Gastroesophageal sphincter (tissue), 4 donors: ENCODE measurements around the gene KMT2B. TPM values are rescaled to one million over a fixed set of nuclear protein-coding genes. Genes with fewer than 3 reads are reported as not detected.

ENCODE experiments used
- ATAC-seq: fragments of 150-250 bp; one replicate; pipeline ENCODE4 v1.9.1; 2016; ENCODE audit warnings: mild to moderate bottlenecking, moderate library complexity
- H3K27ac ChIP-seq, 4 donors: fragments of 200-600 bp; sonication (generic) in 3 of 4; 1 replicate in 3 of 4; 2 replicates in 1 of 4; pipeline ENCODE4 v1.5.1; 2016 to 2019
- H3K27me3 ChIP-seq: fragments of 200-600 bp; sonication (generic); one replicate; pipeline ENCODE4 v1.5.1; 2019
- H3K36me3 ChIP-seq, 2 donors: fragments of 200-600 bp; sonication (generic); one replicate each; pipeline ENCODE4 v1.5.1; 2019; ENCODE audit warnings: control low read depth in 1 of 2
- H3K4me1 ChIP-seq, 3 donors: fragments of 200-600 bp; sonication (generic); 1 replicate in 2 of 3; 2 replicates in 1 of 3; pipeline ENCODE4 v1.5.1; 2016 to 2019; ENCODE audit warnings: control low read depth in 2 of 3
- H3K4me3 ChIP-seq, 2 donors: fragments of 200-600 bp; sonication (generic); one replicate each; pipeline ENCODE4 v1.5.1; 2019; ENCODE audit warnings: mild to moderate bottlenecking in 1 of 2, moderate library complexity in 1 of 2
- H3K9me3 ChIP-seq, 3 donors: fragments of 200-600 bp; sonication (generic); one replicate each; pipeline ENCODE4 v1.5.1; 2017 to 2019; ENCODE audit warnings: control low read depth in 2 of 3
- EP300 ChIP-seq: sonication (generic); formaldehyde crosslinking; IDR thresholded peaks from one replicate; pipeline ENCODE4 v1.6.1; 2017; ENCODE audit warnings: antibody characterized with exemption, mild to moderate bottlenecking
- POLR2A ChIP-seq, 2 donors: fragments of 450-650 bp; IDR thresholded peaks; one replicate each; pipeline ENCODE4 v1.6.1; 2017; ENCODE audit warnings: antibody characterized with exemption in 2 of 2, mild to moderate bottlenecking in 2 of 2, moderate library complexity in 1 of 2
- POLR2AphosphoS5 ChIP-seq: sonication (generic); formaldehyde crosslinking; IDR thresholded peaks from one replicate; pipeline ENCODE4 v1.6.1; 2017; ENCODE audit warnings: antibody characterized with exemption
- WGBS, 2 donors: methylation state at CpG; one replicate each; pipeline ENCODE4 v1.1.5; 2018; ENCODE audit warnings: low coverage in 1 of 2; 5-methylcytosine and 5-hydroxymethylcytosine counted together
- total RNA-seq, 4 donors: library from RNA; depleted of rRNA; stranded (reverse); fragments of >200 nt; gene quantifications; one replicate each; pipeline ENCODE4 v1.1.0, GENCODE V29; 2016
- TF ChIP-seq, protein P1 (sequence below), 4 experiments: fragments of 200-600 bp in 2 of 4; fragments of 450-650 bp in 2 of 4; sonication (generic) in 1 of 4; IDR thresholded peaks; one replicate each; pipeline ENCODE4 v1.5.1; 2017 to 2019; ENCODE audit warnings: antibody characterized with exemption in 4 of 4, mild to moderate bottlenecking in 2 of 4, moderate library complexity in 2 of 4

Gene KMT2B
- total RNA-seq, 4 donors from 2014 or later, result 7.7 to 27.0 (median 17.5) TPM

DNA sequence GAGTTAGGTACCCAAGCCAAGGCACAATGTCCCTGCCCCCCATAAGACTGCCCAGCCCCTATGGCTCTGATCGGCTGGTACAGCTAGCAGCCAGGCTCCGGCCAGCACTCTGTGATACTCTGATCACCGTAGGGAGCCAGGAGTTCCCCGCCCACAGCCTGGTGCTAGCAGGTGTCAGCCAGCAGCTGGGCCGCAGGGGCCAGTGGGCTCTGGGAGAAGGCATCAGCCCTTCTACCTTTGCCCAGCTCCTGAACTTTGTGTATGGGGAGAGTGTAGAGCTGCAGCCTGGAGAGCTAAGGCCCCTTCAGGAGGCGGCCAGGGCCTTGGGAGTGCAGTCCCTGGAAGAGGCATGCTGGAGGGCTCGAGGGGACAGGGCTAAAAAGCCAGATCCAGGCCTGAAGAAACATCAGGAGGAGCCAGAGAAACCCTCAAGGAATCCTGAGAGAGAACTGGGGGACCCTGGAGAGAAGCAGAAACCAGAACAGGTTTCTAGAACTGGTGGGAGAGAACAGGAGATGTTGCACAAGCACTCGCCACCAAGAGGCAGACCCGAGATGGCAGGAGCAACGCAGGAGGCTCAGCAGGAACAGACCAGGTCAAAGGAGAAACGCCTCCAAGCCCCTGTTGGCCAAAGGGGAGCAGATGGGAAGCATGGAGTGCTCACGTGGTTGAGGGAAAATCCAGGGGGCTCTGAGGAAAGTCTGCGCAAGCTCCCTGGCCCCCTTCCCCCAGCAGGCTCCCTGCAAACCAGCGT is 3.0 kb upstream of the KMT2B start:
- Histone ChIP-seq H3K27ac (peak overlapping the region in 2 of 4 donors; percentile 91 to 98), H3K4me3 (no peak overlapping the region), H3K4me1 (peaks cover 0 to 31% (median 19%) of the 10 kb centered on the region in 3 donors), H3K27me3 (no peaks in the 10 kb centered on the region), H3K36me3 (peaks cover 0 to 3% of the 10 kb centered on the region in 2 donors), H3K9me3 (no peaks in the 10 kb centered on the region)
- 73 to 82% methylated on average over 3 of the region's 14 CpGs for WGBS, 2 donors
- TF ChIP-seq, protein P1, sequence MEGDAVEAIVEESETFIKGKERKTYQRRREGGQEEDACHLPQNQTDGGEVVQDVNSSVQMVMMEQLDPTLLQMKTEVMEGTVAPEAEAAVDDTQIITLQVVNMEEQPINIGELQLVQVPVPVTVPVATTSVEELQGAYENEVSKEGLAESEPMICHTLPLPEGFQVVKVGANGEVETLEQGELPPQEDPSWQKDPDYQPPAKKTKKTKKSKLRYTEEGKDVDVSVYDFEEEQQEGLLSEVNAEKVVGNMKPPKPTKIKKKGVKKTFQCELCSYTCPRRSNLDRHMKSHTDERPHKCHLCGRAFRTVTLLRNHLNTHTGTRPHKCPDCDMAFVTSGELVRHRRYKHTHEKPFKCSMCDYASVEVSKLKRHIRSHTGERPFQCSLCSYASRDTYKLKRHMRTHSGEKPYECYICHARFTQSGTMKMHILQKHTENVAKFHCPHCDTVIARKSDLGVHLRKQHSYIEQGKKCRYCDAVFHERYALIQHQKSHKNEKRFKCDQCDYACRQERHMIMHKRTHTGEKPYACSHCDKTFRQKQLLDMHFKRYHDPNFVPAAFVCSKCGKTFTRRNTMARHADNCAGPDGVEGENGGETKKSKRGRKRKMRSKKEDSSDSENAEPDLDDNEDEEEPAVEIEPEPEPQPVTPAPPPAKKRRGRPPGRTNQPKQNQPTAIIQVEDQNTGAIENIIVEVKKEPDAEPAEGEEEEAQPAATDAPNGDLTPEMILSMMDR (IDR thresholded peaks at IDR 0.05), result no peak
- TF ChIP-seq POLR2A (IDR thresholded peaks at IDR 0.05) (no peak), EP300 (no peak), POLR2AphosphoS5 (no peak)
- no peak for ATAC-seq

DNA sequence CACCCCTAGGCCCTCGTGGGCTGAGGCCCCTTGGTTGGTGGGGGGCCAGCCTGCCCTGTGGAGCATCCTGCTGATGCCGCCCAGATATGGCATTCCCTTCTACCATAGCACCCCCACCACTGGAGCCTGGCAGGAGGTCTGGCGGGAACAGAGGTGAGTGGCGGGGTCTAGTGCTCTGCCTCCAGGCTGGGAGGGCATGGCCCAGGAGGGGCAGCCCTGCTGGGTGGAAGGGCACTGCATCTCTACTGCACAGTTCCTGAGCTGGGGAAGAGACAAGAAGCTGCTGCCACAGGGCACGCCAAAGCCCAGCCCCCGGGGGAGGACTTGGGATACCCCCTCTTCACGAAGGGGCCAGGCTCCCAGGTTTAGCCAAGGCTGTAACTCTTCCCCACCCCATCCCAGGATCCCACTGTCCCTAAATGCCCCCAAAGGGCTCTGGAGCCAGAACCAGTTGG is 2.4 kb upstream of the KMT2B start:
- TF ChIP-seq, protein P1 (IDR thresholded peaks at IDR 0.05), result no peak
- no peak for TF ChIP-seq POLR2AphosphoS5
- no peak for TF ChIP-seq POLR2A (IDR thresholded peaks at IDR 0.05)
- TF ChIP-seq EP300, result no peak
- Histone ChIP-seq H3K36me3 (peaks cover 0 to 9% of the 10 kb centered on the region in 2 donors), H3K27ac (peak overlapping the region in 3 of 4 donors; percentile 91 to 98 (median 94)), H3K4me1 (peaks cover 0 to 37% (median 19%) of the 10 kb centered on the region in 3 donors), H3K4me3 (peak overlapping the region in 1 of 2 donors; percentile 94), H3K9me3 (no peaks in the 10 kb centered on the region), H3K27me3 (no peaks in the 10 kb centered on the region)
- ATAC-seq, result no peak
- 40% methylated on average over 1 of the region's 7 CpGs; no CpG with 5 or more reads in 1 of the 2 donors for WGBS, 2 donors

DNA sequence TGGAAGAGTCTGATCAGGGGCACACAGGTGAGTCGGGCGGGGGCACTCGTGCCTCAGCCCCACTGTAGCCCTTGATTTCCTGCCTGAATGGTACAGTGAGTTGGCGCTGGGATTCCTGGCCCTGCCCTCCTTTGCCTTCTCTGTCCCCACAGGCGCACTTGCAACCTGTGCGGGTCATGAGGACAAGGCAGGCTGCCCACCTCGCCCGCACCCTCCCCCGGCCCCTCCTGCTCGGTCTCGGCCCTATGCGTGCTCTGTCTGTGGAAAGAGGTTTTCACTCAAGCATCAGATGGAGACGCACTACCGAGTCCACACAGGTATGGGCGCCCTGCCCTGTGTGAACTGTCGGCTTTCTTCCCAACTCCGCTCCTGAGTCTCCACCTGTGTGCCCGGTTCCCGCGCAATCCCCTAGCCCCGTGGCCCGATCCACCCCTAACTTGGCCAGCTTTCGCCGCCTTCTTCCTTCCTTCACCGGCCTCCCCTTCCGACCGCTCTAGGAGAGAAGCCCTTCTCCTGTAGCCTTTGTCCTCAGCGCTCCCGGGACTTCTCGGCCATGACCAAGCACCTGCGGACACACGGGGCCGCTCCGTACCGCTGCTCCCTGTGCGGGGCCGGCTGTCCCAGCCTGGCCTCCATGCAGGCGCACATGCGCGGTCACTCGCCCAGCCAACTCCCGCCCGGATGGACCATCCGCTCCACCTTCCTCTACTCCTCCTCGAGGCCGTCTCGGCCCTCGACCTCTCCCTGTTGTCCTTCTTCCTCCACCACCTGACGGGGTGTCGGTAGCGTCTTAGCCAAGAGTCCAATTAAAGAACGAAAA is 1.6 kb upstream of the KMT2B start:
- WGBS, 2 donors, result 0 to 5% methylated on average over 12 to 34 of the region's 52 CpGs
- TF ChIP-seq POLR2A (IDR thresholded peaks at IDR 0.05) (no peak), EP300 (no peak), POLR2AphosphoS5 (no peak)
- TF ChIP-seq, protein P1 (IDR thresholded peaks at IDR 0.05), result no peak
- peak; percentile 23 for ATAC-seq

DNA sequence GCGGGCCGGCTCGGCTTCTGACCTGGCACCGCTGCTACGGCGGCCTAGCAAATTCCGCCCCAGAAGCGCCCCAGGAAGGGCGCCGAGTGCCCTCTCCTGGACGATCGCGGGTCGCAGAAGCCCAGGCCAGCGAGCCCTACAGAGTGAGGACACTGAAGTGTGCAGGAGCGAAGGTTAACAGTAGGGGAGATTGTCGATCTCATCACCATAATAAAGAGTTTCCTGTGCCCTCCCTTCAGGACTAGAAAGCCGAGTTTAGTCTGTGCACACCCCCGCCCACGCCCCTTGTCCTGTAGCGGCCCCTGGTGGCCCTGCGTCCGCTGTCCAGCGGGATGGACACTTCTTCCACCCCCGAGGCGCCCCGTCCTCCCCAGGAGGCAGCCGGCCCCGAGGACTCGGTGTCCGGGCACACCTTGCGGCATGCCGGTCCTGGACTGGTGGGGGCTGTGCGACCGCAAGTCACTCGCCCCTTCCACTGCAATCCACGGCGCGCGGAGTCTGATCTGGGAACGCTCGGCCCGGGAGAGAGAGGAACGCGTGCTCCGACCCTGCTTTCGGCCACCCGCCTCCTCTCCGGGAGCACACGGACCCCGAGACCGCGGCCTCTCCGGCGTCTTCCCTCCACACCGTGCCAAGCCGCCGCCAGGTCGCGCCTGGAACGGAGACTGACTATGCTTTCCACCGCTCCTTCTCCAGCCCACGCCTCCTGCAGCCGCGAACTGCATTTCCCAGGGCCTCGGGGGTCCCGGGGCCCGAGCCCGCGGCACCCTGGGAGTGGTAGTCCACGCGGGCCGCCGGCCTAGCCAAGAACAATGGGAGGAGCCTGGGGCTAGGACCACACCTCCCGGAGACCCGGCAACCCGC is 770 bp upstream of the KMT2B start:
- ATAC-seq, result peak; percentile 94
- H3K27ac ChIP-seq, result peak overlapping the region; percentile 41 to 98 (median 92)
- no peaks in the 10 kb centered on the region for H3K9me3 ChIP-seq
- peak; percentile 24 for TF ChIP-seq POLR2AphosphoS5
- TF ChIP-seq POLR2A (IDR thresholded peaks at IDR 0.05), result no peak
- TF ChIP-seq, protein P1 (IDR thresholded peaks at IDR 0.05), result peak in 3 of 4 experiments; percentile 87 to 92 (median 88)
- H3K4me1 ChIP-seq, result peaks cover 0 to 52% (median 19%) of the 10 kb centered on the region in 3 donors
- peak overlapping the region; percentile 57 to 94 for H3K4me3 ChIP-seq
- no CpG with 5 or more reads among the region's 77 CpGs for WGBS, 2 donors
- no peaks in the 10 kb centered on the region for H3K27me3 ChIP-seq
- H3K36me3 ChIP-seq, result peaks cover 0 to 26% of the 10 kb centered on the region in 2 donors

More for the DNA sequence above, 1.6 kb upstream of the KMT2B start:
- no peaks in the 10 kb centered on the region for H3K27me3 ChIP-seq
- H3K4me1 ChIP-seq, result peaks cover 0 to 43% (median 19%) of the 10 kb centered on the region in 3 donors
- H3K9me3 ChIP-seq, result no peaks in the 10 kb centered on the region
- H3K4me3 ChIP-seq, result peak overlapping the region; percentile 57 to 94
- H3K36me3 ChIP-seq, result peaks cover 0 to 17% of the 10 kb centered on the region in 2 donors
- peak overlapping the region; percentile 35 to 98 (median 92) for H3K27ac ChIP-seq
